HG02610 (cell line): ENCODE results near the gene PSEN1.

Experiments
- ATAC-seq: cut with Tn5 transposase; IDR thresholded peaks from one replicate; pipeline ENCODE4 v1.9.1; 2021; ENCODE audit warnings: mild to moderate bottlenecking, moderate library complexity; ENCODE audit not compliant: unreplicated experiment

The PSEN1 gene

GRCh38 chr14:73136387-73137225, at the start of gene PSEN1:
Gene PSEN1 (plus strand): TSS chr14:73136507. CDS start chr14:73148020, 11,513 bp downstream.
- peak; percentile 95 for ATAC-seq

- no peak for ATAC-seq
Observed at GRCh38 chr14:73091044-73091443, 45.3 kb upstream of the PSEN1 start.

- no peak for ATAC-seq
Observed at GRCh38 chr14:73097421-73097820, 38.9 kb upstream of the PSEN1 start.

- no peak for ATAC-seq
Observed at GRCh38 chr14:73100334-73100733, 36.0 kb upstream of the PSEN1 start.

GRCh38 chr14:73102806-73103497, 33.4 kb upstream of the PSEN1 start:
- ATAC-seq, result no peak

- ATAC-seq, result no peak
Observed at GRCh38 chr14:73105050-73105449, 31.3 kb upstream of the PSEN1 start.

GRCh38 chr14:73105727-73106126, 30.6 kb upstream of the PSEN1 start:
- no peak for ATAC-seq

- no peak for ATAC-seq
Observed at GRCh38 chr14:73116079-73116665, 20.1 kb upstream of the PSEN1 start.

GRCh38 chr14:73124180-73124894, 12.0 kb upstream of the PSEN1 start:
- ATAC-seq, result no peak

- ATAC-seq, result no peak
Observed at GRCh38 chr14:73125169-73125588, 11.1 kb upstream of the PSEN1 start.

- no peak for ATAC-seq
Observed at GRCh38 chr14:73125746-73126145, 10.6 kb upstream of the PSEN1 start.

GRCh38 chr14:73133795-73134194, 2.5 kb upstream of the PSEN1 start:
- no peak for ATAC-seq

GRCh38 chr14:73136085-73136386, 271 bp upstream of the PSEN1 start:
- no peak for ATAC-seq

- no peak for ATAC-seq
Observed at GRCh38 chr14:73140811-73141323, 4.6 kb downstream of the PSEN1 start.

GRCh38 chr14:73142216-73142615, 5.9 kb downstream of the PSEN1 start:
- ATAC-seq, result no peak

- no peak for ATAC-seq
Observed at GRCh38 chr14:73143003-73143402, 6.7 kb downstream of the PSEN1 start.

- no peak for ATAC-seq
Observed at GRCh38 chr14:73143617-73144016, 7.3 kb downstream of the PSEN1 start.

GRCh38 chr14:73145371-73145770, 9.1 kb downstream of the PSEN1 start:
- no peak for ATAC-seq

GRCh38 chr14:73146111-73146510, 9.8 kb downstream of the PSEN1 start:
- no peak for ATAC-seq

GRCh38 chr14:73149753-73150152, 13.4 kb downstream of the PSEN1 start:
- ATAC-seq, result no peak

- ATAC-seq, result no peak
Observed at GRCh38 chr14:73153272-73153671, 17.0 kb downstream of the PSEN1 start.
